Caki2 (cell line): ENCODE results near the gene FAM98C. TPM values are rescaled to one million over a fixed set of nuclear protein-coding genes. Genes with fewer than 3 reads are reported as not detected.

Source experiments
- DNase-seq: peaks from one replicate; pipeline ENCODE4 v3.0.0-alpha.2; 2015; ENCODE audit warnings: low read depth
- in situ Hi-C: cut with HindIII; loops from 2 replicates; pipeline ENCODE4 v1.10.0; 2016; ENCODE audit warnings: low sequenced_read_pairs, low pct_unique_long_range_greater_than_20kb, mixed read lengths
- total RNA-seq: library from RNA; depleted of rRNA; stranded (reverse); fragments of >200 nt; shearing (Covaris generic); gene quantifications from 2 replicates; pipeline ENCODE4 v1.2.3, GENCODE V29; 2014; ENCODE audit warnings: low replicate concordance

FAM98C gene
- total RNA-seq, 1 experiment from 2014 or later: 23.9 TPM

DNA sequence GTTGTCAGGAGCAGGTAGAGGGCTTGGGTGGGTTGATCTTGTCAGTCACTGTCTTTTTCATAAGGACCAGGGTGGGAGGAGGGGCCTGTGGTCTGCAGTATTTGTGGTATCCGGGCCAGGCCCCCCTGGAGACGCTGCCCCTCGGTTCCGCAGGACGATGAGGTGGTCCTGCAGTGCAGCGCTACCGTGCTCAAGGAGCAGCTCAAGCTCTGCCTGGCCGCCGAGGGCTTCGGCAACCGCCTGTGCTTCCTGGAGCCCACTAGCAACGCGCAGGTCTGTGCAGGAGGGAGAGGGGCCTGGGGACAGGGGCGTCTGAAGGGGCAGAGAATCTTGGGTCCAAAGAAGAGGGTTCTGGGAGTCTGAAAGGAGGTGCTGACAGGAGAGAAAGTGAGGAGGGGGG is 37.7 kb downstream of the FAM98C start:
- DNase-seq: no peak
- in situ Hi-C loops: no loop called here

DNA sequence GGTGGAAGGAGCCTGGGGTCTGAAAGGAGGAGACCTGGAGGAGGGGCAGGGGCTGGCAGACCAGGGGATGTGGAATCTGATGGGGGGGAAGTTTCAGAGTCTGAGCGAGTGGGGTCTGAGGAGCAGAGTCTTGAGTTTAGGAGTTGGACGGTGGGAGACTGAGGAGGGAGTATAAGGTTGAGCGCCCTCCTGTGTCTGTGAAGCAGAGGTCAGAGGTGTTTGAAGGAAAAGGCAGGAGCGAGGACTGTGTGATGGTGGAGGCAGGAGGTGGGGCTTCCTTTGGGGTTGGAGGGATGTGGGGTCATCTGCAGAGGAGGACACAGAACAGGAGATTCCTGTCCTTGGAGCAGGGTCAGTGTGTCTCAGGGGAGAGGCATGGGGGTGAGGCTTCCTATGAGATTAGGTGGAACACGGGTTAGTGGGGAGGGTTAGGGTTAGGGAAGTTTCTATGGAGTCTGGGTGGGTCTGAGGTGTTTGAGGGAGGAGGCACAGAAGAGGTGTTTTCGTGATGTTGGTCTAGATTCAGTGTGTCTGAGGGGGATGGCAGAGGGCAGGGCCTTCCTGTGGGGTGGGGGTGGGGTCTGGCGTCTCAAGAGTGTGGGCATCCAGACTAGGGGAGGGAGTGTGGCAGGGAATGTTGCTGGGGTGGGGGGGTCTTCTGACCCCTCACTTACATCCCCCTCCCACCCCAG is 38.9 kb downstream of the FAM98C start:
- DNase-seq: no peak
- in situ Hi-C loops: no loop called here

DNA sequence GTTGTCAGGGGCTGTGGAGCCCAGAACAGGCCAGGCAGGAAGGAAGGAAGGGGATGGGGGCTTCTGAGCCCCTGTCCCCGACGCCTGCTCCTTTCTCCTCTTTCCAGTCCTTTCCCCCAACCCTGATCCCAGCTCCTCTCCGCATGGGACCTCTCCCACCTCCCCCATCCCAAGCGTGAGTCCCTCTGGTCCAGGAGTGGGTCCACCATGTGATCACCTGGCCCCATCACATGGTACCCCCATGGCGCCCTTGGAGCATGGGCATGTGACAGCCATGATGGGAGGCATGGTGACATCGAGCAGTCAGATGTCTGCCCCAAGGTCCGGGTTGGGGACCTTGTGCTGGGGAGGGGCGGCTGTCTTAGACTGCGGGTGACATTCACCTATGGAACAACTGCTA is 39.8 kb downstream of the FAM98C start:
- DNase-seq: no peak
- in situ Hi-C loops: no loop called here

DNA sequence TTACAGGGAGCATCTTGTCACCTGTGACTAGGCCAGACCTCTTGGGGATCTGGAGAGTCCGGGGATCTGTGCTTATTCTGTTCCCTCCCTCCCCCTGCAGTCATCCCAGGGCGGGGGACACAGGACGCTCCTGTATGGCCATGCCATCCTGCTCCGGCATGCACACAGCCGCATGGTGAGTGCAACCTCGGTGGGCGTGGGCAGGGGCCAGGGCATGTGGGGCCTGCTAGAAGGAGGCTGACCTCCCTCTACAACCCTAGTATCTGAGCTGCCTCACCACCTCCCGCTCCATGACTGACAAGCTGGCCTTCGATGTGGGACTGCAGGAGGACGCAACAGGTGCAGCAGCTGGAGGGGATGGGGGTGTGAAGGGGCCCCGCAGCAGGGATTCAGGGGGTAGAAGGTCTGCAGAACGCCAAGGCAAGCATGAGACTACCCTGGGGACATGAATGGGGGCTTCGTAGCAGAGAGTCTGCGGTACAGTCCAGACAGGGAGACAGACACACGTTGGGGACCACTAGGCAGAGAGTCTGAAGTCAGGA is 40.6 kb downstream of the FAM98C start:
- no peak for DNase-seq
- in situ Hi-C loops: no loop called here

DNA sequence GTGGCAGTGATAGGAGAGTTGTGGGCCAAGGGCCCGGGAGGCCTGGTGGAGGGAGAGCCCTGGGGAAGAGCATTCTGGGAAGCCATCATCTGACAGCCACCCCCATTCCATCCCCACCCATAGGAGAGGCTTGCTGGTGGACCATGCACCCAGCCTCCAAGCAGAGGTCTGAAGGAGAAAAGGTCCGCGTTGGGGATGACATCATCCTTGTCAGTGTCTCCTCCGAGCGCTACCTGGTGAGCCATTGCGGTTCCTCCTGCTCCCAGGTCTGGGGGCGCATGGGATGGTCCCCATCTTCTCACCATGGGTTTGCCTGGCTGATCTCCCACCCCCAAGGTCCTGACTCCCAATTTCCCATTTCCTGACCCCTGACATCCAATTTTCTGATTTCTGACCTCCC is 41.1 kb downstream of the FAM98C start:
- in situ Hi-C loops: no loop called here
- no peak for DNase-seq

DNA sequence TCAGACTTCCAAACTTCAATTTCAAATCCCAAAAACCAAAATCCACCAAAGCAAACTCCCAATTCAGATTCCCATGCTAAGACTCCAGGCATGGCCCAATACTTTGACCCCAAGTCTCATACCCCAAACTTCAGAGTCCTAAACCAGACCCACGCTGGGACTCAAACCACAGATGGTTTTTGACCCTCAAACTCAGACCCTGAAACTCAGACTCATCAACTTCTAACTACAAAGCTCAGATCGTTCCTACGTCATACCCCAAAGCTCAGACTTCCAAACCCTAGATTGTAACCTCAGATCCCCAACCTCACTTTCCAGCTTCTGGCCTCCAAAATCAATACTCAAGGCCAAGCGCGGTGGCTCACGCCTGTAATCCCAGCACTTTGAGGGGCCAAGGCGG is 42.5 kb downstream of the FAM98C start:
- in situ Hi-C loops: no loop called here
- no peak for DNase-seq

DNA sequence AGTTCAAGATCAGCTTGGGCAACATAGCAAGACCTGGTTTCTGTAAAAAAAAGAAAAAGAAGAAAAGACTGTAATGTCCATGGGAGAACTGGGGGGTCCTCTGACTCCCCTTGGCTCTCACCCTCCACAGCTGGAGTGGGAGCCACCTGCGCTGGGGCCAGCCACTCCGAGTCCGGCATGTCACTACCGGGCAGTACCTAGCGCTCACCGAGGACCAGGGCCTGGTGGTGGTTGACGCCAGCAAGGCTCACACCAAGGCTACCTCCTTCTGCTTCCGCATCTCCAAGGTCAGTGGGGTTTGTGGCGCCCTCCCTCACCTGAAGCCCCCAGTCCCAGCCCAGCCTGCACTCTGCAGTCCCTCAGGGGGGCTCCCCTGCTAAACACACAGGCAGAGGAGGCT is 45.3 kb downstream of the FAM98C start:
- in situ Hi-C loops: no loop called here
- no peak for DNase-seq

DNA sequence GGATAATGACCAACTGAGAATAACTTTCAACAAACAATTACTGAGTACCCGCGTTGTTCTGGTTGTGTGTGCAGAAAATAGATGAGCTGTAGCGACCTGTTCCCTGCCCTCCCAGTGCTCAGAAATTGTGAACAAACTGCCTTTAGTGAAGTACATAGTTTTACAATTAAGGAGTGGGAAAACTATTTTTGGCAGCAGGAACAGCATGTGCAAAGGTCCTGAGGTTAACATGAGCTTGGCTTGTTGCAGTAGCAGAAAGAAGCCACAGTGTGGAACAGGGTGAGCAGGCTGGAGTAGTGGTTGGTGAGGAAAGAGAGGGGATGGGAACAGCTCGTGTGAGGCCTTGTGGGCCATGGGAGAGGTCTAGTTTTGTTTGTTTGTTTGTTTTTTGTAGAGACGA is 46.6 kb downstream of the FAM98C start:
- DNase-seq: no peak
- in situ Hi-C loops: no loop called here

DNA sequence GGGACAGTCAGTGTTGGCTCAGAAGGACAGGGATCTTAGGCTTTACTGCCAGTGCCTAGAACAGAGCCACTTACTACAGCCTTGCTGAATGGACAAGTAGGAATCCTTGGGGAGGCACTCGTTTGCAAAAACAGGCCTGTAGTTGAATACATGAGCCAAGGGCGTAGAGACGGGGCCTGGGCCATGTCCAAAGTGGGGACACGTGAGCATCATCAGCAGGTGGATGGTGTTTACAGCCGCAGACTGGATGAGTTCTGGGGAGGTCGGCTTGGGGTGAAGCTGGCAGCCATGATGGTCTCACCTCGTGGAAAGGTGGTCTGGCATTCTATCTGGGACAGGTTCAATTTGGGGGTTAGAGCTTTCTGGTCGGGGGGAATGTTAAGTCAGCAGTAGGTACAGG is 48.1 kb downstream of the FAM98C start:
- no peak for DNase-seq
- in situ Hi-C loops: no loop called here

DNA sequence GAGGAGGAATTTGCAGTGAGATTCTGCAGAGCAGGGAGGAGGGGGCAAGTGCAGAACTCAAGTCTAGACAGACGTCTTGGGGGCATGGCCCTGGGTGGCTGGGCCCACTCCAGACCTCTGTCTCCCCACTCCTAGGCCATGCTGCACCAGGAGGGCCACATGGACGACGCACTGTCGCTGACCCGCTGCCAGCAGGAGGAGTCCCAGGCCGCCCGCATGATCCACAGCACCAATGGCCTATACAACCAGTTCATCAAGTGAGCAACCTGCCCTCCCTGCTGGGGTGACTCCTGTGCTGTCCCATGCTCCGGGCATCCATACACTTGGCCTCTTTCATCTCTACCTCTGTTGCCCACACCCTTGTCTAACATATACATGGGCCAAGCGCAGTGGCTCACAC is 48.7 kb downstream of the FAM98C start:
- no peak for DNase-seq
- in situ Hi-C loops: no loop called here

DNA sequence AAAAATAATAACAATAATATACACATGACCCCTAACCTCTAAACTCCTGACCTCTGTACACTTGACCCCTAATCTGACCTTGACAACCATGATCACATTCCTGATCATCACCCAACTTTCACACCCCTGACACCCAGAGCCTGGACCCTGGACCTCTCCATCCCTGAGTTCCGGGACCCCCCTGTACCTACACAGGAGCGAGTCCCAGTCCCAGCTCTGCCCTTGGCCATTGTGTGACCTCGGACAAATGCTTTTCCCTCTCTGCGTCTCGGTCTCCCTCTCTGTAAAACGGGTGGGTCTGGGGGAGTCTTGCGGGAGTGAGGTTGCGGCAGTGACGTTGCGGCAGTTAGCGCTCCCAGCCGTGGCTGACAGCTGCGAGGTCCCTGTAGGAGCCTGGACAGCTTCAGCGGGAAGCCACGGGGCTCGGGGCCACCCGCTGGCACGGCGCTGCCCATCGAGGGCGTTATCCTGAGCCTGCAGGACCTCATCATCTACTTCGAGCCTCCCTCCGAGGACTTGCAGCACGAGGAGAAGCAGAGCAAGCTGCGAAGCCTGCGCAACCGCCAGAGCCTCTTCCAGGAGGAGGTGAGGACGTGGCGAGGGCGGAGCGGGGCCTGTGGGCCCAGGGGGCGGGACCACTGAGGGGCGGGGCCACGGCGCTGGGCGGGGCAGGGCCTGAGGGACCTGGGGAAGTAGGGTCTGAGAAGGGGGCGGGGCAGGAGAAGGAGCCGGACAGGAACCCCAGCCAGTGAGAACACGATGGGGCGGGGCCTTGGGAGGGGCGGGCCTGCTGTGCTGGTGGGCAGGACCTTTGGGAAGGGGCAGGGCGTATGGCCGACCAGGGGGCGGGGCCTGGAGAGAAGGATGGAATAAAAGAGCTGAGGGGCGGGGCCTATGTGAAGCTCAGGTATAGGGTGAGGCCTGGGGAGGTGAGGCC is 49.8 kb downstream of the FAM98C start:
- peak; percentile 25 for DNase-seq
- in situ Hi-C loops: no loop called here

DNA sequence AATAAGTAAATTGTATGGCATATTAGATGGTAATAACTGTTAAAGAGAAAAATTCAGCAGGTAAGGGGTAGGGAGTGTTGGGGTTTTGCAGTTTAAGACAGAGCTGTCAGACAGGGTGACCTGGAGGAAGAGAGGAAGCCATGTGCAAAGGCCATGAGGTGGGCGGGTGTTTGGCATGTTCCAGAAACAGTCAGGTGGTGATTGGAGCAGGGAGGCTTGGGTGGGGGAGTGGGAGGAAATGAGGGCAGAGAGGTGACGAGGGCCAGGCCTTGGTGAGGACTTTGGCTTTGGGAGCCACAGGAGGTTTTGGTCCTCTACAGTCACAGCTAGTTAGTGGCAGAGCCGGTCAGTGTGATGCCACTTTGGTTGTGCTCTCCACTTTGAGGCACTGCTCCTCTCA is 50.7 kb downstream of the FAM98C start:
- in situ Hi-C loops: no loop called here
- DNase-seq: no peak

DNA sequence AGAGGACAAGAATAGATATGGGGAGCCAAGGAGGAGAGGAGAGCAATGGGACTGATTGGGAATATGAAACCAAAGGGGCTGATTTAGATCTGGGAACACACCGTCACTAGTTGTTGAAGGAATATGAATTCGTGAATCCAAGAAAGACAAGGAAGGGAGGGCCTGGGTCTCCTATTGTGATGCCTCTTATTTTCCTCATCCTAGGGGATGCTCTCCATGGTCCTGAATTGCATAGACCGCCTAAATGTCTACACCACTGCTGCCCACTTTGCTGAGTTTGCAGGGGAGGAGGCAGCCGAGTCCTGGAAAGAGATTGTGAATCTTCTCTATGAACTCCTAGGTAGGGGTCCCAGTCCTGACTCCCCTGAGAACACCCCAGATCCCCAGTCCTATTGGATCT is 52.1 kb downstream of the FAM98C start:
- in situ Hi-C loops: no loop called here
- DNase-seq: peak; percentile 43

DNA sequence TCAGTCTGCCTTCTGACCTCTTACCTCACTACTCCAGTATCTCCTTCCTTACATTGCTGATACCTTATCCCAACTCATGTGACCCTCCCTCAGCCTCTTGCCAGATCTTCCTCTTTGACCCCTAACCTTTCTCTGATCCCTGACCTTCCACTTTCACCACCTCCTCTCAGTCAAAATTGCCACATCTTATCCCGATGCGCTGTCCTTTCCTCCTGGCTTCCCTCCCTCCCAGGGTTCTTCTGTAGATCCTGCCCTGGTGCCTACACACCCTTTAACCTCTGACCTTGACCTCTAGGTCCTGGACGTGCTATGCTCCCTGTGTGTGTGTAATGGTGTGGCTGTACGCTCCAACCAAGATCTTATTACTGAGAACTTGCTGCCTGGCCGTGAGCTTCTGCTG is 54.3 kb downstream of the FAM98C start:
- in situ Hi-C loops: no loop called here
- DNase-seq: no peak

DNA sequence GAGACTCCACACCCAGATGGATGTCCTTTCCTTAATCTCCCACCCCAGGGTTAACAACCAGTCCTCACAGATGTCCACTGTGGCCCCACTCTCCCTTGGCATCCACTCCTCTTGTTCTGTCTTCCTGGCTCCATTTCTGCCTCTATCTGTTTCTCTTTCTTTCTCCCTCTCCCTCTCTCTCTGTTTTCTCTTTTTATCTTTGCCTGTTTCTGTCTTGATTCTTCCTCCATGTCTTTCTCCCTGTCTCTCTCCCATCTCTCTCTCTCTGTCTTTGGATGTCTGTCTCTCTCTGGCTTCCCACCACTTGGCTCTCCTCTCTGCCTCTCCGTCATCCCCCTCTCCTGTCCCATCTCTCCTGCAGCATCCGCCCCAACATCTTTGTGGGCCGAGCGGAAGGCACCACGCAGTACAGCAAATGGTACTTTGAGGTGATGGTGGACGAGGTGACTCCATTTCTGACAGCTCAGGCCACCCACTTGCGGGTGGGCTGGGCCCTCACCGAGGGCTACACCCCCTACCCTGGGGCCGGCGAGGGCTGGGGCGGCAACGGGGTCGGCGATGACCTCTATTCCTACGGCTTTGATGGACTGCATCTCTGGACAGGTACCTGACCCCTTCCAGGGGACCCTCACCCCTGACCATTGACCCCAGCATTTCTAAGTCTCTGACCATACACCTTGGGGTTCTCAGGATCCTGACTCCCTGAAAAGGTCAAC is 55.0 kb downstream of the FAM98C start:
- in situ Hi-C loops: no loop called here
- DNase-seq: no peak
